B cell (primary cell): Measurements from ENCODE around the gene TBC1D20.

Experiments used
- EZH2 ChIP-seq: IDR thresholded peaks from 2 replicates; pipeline ENCODE4 v1.6.1; 2012; ENCODE audit warnings: borderline replicate concordance, low read depth, mild to moderate bottlenecking, moderate library complexity, low read length; ENCODE audit not compliant: insufficient read depth, poor library complexity, severe bottlenecking
- TF ChIP-seq, protein P1 (sequence below): fragments of 200-600 bp; IDR thresholded peaks from one replicate; pipeline ENCODE4 v1.8.0; 2022; ENCODE audit warnings: antibody characterized with exemption, mild to moderate bottlenecking

DNA sequence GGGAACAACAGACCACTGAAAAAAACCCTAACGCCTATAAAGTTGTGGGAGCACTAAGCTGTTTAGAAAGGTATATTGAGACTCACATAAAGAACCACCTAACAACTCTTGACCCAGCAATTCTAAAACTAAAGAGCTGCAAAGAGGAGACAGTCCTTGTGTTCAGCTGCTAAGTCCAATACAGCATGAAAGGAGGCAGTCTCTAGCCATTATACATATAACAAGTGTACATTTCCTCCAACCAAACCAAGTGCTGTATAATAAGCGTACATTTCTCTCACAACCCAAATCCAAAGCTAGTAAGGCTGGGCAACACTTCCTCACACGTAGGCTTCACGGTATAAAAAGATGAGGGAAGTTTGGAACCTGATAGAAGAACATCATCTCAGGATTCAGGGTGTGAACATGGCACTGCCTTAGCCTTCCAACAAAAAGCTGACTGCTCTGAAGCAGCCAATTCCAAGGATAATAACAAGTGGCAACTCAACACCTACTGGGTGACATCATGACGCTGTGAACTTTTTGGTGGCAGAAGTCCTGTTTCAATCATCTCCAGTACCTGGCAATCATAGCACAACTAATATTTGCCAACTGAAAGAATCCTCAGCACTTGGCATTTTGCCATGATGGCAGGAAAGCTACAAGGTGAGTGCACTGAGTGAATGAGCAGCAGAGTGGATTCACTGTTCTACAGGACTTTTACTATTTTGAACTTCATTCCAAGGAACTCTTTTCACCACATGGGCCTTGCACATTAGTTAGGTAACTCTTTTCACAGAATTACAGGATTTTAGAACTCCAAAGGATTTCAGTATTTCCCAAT is 16.6 kb downstream of the TBC1D20 start:
- TF ChIP-seq, protein P1, sequence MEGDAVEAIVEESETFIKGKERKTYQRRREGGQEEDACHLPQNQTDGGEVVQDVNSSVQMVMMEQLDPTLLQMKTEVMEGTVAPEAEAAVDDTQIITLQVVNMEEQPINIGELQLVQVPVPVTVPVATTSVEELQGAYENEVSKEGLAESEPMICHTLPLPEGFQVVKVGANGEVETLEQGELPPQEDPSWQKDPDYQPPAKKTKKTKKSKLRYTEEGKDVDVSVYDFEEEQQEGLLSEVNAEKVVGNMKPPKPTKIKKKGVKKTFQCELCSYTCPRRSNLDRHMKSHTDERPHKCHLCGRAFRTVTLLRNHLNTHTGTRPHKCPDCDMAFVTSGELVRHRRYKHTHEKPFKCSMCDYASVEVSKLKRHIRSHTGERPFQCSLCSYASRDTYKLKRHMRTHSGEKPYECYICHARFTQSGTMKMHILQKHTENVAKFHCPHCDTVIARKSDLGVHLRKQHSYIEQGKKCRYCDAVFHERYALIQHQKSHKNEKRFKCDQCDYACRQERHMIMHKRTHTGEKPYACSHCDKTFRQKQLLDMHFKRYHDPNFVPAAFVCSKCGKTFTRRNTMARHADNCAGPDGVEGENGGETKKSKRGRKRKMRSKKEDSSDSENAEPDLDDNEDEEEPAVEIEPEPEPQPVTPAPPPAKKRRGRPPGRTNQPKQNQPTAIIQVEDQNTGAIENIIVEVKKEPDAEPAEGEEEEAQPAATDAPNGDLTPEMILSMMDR: no peak
- no peak for TF ChIP-seq EZH2
